Tibial nerve (tissue), 4 donors: ENCODE results near the gene MON1B.
"Not testable (repeated sequence)": the region's sequence is repeated elsewhere in the genome, so short reads cannot be mapped to it uniquely, and the experiment has no call there.

ENCODE experiments used
- CTCF ChIP-seq, 5 experiments: fragments of 200-600 bp in 3 of 5; fragments of 450-650 bp in 2 of 5; sonication (generic) in 3 of 5; IDR thresholded peaks; one replicate each; pipeline ENCODE4 v1.5.1; 2016 to 2019; ENCODE audit warnings: antibody characterized with exemption in 5 of 5, mild to moderate bottlenecking in 3 of 5, moderate library complexity in 2 of 5
- EP300 ChIP-seq, 2 donors: sonication (generic); formaldehyde crosslinking; IDR thresholded peaks; one replicate each; pipeline ENCODE4 v1.6.1; 2017; ENCODE audit warnings: antibody characterized with exemption in 2 of 2, mild to moderate bottlenecking in 1 of 2

DNA sequence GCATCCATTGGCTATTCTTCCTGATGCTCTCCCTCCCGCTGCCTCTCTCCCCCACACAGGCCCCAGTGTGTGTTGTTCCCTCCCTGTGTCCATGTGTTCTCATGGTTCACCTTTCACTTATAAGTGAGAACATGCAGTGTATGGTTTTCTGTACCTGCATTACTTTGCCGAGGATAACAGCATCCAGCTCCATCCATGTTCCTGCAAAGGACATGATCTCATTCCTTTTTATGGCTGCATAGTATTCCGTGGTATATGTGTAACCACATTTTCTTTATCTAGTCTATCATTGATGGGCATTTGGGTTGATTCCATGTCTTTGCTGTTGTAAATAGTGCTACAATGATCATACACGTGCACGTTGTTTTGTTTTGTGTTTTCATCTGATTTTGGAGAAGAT, 51.5 kb downstream of the MON1B start:
- TF ChIP-seq CTCF, EP300 (IDR thresholded peaks at IDR 0.05): not testable (repeated sequence)
